ENCODE data around the gene TIMM17A.
A peak's percentile ranks its signal among the peaks of the same experiment; 100 is the strongest.

The TIMM17A gene

DNA sequence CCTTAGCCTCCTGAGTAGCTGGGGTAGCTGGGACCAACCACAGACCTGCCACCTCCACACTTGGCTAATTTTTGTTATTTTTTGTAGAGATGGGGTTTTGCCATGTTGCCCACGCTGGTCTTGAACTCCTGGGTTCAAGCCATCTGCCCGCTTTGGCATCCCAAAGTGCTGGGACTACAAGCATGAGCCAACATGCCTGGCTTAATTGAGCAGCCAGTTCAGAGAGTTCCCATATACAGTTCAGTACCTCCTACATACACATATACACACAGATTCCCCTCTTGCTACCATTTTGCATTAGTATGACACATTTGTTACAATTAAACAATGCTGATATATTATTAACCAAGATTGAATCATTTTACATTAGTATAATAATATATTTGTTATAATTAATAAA, 30.1 kb downstream of the TIMM17A start:
- no peak for DNase-seq

DNA sequence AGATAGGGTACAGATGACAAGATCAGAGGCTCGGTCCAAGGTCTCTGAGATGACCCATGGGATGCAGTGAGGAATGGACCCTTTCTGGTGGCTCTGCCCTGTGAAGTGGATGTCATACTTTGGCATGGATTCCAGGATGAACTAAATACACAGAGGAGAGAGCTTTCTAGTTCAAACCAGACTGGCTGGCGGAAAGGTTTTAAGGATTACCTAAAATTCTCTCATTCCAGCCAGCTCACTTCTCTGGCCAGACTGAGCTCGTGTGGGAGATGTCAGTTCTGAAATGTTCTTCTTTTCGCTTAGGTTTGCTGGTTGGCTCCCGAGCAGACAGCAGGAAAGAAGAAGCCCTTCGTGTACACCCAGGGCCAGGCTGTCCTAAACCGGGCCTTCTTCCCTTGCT, 33.3 kb downstream of the TIMM17A start:
- no peak for DNase-seq

DNA sequence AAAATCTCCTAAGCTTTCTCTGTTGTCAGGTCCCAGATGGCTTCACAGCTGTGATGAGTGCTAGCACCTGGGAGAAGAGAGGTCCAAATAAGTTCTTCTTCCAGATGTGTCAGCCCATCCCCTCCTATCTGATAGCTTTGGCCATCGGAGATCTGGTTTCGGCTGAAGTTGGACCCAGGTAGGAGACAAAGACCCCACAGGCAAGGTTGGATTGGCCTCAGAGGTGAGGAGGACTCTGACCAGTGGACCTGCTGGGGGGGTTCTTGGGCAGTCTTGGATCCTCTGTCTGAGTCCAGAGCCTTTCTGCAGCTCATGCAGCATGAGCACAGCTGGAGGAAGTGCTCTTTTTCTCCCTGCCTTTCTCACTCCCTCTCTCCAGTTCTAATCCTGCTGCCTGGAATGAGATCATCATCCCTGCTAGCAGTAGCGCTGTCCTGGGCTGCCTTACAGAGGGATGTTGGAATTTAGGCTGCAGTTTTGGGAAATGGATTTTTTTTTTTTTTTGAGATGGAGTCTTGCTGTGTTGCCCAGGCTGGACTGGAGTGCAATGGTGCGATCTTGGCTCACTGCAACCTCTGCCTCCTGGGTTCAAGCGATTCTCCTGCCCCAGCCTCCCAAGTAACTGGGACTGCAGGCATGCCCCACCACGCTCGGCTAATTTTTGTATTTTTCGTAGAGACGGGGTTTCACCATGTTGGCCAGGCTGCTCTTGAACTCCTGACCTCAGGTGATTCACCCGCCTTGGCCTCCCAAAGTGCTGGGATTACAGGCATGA, 34.2 kb downstream of the TIMM17A start:
- no peak for DNase-seq

DNA sequence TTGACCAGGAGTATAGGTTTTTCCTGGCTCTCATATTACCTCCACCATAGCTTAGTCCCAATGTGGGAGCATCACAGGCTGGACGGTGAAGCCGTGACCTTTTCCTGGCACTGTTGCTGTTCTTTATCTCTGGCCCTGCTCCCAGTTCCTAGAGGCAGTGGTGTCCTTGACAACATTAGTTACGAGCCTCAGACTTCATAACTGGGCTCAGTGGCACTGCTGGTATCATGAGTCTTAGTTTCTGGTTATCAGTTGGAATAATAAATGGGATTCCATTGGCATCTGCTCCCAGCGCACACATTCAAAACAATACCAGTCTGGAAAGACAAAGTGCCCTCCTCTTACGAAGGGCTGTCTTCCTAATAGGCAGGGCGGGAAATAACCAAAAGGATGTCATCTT, 35.1 kb downstream of the TIMM17A start:
- no peak for DNase-seq

DNA sequence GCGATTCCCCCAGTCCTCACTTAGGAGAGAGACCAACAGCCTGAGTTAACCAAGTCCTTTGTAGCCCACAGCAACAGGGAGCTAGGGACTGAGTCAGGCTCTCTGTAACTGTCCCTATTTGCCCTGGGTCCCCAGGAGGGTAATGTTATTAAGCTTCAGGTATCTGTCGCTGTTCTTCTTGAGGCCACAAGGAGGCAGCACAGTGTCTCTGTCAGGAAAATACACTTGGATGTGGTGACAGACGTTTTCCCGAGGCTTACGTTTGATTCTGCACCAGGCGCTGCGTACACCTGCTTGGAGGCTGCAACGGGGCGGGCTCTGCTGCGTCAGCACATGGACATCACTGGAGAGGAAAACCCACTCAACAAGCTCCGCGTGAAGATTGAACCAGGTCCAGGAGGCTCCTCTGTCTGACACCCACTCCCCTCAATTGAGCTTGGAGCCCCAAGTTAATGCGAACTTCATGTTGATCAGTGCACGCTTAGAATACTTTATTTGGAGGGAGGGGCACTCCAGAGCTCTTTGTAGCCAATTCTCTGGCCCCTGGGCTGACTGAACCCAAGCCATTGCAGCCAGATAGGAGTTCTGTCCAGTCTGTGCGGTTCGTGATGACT, 44.4 kb downstream of the TIMM17A start:
- no peak for DNase-seq

DNA sequence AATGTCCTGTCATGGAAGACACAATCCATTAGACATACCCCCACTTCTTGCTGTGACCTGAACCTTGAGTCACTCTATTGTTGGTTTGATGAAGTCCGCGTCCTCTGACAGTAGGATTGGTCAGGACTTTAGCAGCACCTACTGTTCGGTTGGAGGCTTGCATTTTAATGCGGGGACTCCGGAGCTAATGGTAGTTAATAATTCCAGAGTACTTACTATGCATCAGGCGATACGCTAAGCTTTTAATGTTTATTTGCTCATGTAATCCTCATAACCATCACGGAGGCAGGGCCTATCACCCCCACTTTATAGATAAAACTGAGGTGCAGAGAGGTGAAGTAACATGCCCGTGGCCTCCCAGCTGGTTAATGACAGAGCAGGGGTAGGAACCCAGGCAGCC, 47.2 kb downstream of the TIMM17A start:
- no peak for DNase-seq

DNA sequence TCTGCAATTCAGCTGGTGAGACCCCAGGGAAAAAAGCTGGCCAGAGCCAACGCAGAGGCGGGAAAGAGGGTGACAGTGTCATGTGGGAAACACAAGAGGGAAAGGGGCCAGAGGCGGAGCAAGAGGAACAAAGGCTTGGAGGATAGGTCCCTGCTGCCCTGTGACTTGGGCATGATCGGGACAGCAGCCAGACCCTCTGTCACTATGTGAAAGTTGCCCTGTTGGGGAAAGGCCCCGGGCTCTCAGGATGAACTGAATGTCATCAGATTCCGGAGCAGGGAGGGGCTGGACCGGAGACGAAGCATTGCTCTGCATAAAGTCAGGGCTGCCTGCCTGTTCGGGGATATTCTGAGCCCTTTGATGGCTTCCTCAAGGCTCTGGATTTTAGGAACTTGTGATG, 49.4 kb downstream of the TIMM17A start:
- no peak for DNase-seq

DNA sequence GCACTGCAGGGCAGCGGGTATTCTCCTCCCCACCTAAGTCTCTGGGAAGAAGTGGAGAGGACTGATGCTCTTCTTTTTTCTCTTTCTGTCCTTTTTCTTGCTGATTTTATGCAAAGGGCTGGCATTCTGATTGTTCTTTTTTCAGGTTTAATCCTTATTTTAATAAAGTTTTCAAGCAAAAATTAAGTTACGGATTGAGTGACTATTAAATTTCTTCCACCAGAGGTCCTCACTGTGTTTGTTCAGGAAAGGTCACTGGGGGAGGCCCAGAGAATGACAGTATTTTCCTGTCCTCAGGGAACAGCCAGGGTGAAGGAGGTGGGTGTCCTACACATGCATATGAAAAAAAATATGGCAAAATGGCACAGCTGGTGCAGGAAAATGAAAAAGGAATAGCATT, 50.7 kb downstream of the TIMM17A start:
- no peak for DNase-seq

DNA sequence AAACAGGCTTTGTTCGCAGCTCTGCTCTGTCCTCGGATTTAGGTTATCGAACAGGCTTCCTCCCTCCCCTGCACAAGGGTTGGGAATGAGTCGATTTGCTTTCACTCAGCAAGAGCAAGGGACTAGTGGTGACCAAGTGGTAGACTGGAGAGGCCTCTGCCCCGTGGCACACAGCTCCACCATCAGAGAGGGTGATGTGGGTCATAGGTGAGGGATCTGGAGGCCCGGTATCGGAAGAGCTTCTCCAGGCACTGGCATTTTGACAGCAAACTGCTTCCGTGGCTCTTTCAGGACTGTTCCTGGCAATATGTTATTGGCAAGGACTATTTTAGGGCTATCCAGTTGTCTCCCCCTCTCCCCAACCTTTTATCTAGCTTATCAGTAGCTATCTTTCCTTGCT, 52.0 kb downstream of the TIMM17A start:
- no peak for DNase-seq

DNA sequence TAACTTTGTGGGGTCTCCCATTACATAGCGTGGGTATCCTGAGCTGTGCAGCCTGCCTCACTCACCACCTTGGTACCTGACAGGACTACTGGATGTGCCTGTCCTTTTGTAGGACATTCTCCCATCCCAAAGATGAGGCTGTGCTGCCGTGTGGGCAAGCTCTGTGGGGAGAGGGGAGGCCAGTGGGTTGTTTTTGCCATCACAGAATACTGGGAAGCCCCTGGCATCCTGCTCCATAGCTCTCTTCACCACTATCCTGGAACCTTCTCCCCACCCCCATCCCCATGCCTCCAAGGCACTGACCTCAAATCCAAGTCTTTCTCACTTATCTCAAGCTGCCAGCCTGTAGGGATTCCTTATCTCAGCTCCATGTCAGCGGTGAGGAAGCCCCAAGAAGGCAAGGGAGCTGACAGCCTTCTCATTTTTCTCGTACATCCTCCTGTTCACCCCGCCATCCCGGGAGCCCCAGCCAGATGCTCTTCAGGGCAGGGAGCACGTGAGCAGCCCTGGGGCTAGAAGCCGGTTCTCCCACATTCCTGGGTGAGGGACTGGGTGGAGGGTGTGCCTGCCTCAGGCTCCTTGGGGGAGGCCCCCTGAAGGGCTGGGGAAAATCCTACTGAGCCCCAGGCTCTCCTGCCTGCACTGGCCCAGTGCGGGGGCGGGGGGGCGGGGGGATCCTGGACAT, 52.6 kb downstream of the TIMM17A start:
- no peak for DNase-seq

DNA sequence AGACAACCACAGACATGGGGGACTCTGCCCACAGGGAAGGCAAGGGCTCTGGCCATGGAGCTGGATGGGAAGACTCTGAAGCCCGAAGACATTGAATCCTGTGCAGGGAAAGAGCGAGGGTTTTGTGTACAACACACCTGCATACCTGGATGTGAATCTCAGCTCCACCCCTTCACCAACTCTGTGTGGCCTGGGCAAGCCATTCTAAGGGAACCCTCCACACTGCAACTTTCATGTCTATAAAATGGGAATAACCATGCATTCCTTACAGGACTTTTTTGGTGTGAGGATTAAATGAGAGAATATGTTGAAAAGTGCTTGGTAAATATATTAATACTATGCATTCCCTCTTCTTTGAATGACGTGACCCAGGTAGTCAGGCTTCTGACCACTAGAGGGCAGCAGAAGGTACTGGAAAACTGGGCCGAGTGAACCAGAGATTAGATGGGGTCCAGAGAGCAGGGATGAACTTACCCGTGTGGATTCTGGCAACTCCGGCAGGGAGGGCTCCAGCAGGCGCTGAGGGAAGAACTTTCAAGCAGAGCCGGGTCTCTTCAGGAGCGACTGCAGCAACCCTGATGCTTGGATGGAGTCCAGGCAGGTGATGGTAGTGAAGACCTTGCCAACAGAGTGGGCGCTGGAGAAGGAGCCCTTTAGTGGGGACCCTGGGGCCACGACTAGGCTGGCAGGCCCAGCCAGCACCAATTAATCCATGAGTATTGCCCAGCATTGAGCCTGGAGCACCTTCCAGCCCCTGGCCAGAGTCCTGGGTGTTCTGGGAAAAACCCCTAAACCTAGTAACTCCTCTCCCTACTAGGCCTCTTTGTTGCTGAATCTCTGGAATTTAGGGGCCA, 54.2 kb downstream of the TIMM17A start:
- peak in 3 of 4 experiments; percentile 2 to 22 (median 9) for DNase-seq

DNA sequence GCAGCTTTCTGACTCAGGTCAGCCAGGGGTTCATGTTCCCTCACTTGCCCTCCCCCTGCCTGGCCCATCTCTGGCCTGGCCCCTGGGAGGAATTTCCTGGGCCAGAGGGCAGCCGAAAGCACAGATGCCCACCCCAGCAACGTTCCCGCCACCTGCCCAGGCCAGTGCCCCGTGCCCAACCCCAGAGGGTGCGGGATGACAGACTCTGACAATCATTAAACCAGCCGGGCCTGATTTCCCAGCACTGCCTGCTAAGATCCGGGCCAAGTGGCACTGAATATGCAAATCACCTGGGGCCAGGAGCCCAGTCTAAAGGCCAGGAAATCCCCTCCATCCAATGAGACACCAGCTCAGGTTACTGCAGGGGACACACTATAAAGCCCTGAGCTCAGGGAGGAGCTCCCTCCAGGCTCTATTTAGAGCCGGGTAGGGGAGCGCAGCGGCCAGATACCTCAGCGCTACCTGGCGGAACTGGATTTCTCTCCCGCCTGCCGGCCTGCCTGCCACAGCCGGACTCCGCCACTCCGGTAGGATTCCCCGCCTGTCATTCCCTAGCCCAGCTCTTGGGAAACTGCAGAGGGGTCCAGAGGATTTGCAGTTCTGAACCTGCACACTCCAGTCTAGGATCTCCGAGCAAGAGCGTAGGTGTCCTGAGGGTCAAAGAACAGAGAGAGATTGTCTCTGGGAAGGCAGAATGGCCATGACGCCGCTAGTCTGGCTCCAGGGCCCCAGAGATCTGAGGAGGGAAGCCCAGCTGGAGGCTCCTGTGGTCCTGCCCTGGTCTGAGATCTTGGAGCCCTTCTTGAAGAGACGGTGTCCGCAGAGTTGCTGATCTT, 55.1 kb downstream of the TIMM17A start, which contains the start of gene ELF3:
ELF3 (plus strand) TSS at position 408 of the 836 bp plus-strand sequence. CDS start 550 bp downstream, outside the sequence.
- no peak for DNase-seq

DNA sequence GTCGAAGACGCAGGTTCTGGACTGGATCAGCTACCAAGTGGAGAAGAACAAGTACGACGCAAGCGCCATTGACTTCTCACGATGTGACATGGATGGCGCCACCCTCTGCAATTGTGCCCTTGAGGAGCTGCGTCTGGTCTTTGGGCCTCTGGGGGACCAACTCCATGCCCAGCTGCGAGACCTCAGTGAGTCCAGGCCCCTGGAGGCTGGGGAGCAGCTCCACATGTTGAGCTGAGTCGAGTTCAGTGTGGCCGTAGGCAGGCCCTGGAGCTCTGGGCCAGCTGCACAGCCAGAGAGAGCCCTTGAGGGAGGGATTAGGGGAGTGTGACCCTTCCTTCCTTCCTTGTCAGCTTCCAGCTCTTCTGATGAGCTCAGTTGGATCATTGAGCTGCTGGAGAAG, 56.7 kb downstream of the TIMM17A start:
- DNase-seq: no peak

DNA sequence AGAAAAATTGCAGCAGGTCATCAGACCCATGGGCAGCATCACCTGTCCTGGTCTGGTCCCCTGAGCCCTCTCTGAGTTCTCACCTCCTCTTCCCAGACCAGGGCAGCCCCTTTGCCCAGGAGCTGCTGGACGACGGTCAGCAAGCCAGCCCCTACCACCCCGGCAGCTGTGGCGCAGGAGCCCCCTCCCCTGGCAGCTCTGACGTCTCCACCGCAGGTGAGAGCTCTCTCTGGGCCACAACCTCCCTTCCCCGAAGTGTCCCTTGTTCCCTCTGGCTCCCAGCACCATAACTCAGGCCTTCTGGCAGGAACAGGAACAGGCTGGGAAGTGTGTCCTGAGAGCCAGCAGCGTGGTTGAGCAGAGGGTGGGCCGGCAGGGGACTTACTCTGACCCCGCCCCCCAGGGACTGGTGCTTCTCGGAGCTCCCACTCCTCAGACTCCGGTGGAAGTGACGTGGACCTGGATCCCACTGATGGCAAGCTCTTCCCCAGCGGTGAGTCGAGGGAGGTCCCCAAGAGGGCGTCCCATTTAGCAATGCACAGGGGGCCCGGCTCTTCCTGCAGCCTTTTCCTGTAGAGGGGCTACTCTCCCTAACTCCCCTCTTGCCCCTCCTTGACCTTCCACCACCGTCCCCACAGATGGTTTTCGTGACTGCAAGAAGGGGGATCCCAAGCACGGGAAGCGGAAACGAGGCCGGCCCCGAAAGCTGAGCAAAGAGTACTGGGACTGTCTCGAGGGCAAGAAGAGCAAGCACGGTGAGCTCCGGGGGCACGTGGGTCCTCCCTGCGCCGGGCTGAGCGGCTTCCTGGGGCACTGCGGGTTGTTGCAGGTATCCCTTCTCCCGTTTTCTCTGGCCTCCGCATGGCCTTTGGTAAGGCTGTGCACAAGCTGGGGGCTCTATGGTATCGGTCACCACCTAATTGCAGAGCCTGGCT, 57.5 kb downstream of the TIMM17A start:
- DNase-seq: no peak

DNA sequence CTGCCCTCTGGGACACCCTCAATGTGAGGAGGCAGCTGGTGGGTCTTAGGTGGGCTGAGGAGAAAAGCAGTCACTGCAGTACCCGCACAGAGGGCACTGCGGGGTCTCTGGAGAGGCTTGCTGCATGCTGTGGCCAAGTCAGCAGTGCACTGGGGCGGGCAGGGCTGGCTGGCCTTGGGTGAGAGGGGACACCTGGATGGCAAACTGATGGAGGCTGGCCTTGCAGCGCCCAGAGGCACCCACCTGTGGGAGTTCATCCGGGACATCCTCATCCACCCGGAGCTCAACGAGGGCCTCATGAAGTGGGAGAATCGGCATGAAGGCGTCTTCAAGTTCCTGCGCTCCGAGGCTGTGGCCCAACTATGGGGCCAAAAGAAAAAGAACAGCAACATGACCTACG, 58.3 kb downstream of the TIMM17A start:
- DNase-seq: no peak

DNA sequence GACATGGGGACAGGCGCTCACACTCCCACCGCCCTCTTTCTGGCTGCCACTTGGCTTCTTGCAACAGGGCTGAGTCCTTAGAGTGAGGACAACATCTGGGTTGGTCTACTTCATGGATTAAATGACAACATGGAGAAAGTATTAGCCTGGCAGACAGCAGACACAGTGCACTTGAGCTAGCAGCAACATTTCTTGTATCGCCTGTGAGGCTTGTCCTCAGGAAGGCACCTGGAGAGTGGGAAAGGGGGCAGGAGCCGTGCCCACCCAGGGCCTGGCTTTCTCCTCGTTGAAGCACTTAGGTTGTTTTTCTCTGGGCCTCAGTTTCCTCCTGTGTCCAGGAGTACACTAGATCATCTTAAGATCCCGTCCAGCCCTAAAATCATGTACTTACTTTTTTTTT, 58.8 kb downstream of the TIMM17A start:
- DNase-seq: no peak

DNA sequence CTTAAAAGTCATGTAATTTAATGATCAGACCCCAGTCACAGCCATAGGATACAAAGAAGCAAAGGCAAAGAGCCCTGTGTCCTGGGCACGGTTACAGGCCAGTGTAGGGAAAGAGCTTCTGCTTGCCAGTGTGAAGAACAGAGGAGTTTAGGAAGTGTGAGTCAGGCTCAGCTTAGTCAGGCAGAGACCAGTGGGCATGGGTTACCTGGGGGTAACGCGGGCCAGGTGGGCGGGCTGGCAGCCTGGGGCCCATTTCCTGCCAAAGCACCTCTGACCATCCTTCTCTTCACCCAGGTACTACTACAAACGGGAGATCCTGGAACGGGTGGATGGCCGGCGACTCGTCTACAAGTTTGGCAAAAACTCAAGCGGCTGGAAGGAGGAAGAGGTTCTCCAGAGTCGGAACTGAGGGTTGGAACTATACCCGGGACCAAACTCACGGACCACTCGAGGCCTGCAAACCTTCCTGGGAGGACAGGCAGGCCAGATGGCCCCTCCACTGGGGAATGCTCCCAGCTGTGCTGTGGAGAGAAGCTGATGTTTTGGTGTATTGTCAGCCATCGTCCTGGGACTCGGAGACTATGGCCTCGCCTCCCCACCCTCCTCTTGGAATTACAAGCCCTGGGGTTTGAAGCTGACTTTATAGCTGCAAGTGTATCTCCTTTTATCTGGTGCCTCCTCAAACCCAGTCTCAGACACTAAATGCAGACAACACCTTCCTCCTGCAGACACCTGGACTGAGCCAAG, 59.8 kb downstream of the TIMM17A start:
- DNase-seq: no peak

DNA sequence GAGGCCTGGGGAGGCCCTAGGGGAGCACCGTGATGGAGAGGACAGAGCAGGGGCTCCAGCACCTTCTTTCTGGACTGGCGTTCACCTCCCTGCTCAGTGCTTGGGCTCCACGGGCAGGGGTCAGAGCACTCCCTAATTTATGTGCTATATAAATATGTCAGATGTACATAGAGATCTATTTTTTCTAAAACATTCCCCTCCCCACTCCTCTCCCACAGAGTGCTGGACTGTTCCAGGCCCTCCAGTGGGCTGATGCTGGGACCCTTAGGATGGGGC, 60.3 kb downstream of the TIMM17A start:
- DNase-seq: no peak

DNA sequence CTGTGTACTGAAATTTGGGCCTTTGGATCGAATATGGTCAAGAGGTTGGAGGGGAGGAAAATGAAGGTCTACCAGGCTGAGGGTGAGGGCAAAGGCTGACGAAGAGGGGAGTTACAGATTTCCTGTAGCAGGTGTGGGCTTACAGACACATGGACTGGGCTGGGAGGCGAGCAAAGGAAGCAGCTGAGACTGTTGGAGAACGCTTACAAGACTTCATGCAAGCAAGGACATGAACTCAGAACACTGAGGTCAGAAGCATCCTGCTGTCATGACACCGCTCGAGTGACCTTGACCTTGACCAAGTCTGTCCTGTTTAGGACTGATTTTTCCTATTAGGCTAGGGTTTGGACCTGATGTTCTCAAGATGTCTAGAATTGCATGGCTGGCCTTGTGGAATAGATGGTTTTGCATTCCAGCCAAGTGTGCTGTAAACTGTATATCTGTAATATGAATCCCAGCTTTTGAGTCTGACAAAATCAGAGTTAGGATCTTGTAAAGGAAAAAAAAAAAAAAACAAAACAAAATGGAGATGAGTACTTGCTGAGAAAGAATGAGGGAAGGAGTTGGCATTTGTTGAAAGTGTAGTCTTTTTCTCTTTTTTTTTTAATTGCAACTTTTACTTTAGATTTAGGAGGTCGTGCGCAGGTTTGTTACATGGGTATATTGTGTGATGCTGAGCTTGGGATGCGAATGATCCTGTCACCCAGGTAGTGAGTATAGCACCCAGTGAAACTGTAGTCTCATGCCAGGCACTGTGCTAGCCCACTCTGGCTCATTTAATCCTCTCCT, 60.9 kb downstream of the TIMM17A start:
- no peak for DNase-seq

Measured in activated naive CD4-positive, alpha-beta T cell (primary cell).